Endodermal cell (in vitro differentiated cells): ENCODE data around the gene KCNN2. TPM values are rescaled to one million over a fixed set of nuclear protein-coding genes. Genes with fewer than 3 reads are reported as not detected.

ENCODE experiments used
- DNase-seq: peaks from one replicate; pipeline ENCODE4 v3.0.0-alpha.2; 2017
- H3K27ac ChIP-seq: 2 replicates; pipeline ENCODE4 v1.5.1; 2013; ENCODE audit warnings: mild to moderate bottlenecking, low read depth, low read length, moderate library complexity
- H3K27me3 ChIP-seq: 2 replicates; pipeline ENCODE4 v1.6.1; 2013; ENCODE audit warnings: mild to moderate bottlenecking, low read length, moderate library complexity; ENCODE audit not compliant: insufficient read depth, control insufficient read depth, poor library complexity, severe bottlenecking
- H3K36me3 ChIP-seq: 2 replicates; pipeline ENCODE4 v1.7.0; 2013; ENCODE audit warnings: mild to moderate bottlenecking, low read length, moderate library complexity; ENCODE audit not compliant: control insufficient read depth, insufficient read depth
- H3K4me1 ChIP-seq: one replicate; pipeline ENCODE4 v1.7.0; 2013; ENCODE audit warnings: low read length; ENCODE audit not compliant: control insufficient read depth, insufficient read depth
- H3K4me3 ChIP-seq: 2 replicates; pipeline ENCODE4 v1.5.1; 2013; ENCODE audit warnings: mild to moderate bottlenecking, low read length, moderate library complexity
- H3K9ac ChIP-seq: 2 replicates; pipeline ENCODE4 v1.6.1; 2013; ENCODE audit warnings: mild to moderate bottlenecking, low read length, moderate library complexity; ENCODE audit not compliant: poor library complexity, severe bottlenecking; ENCODE audit errors: extremely low read depth
- H3K9me3 ChIP-seq: 2 replicates; pipeline ENCODE4 v1.6.1; 2013; ENCODE audit warnings: mild to moderate bottlenecking, low read length, moderate library complexity; ENCODE audit not compliant: control insufficient read depth
- H3K27ac Mint-ChIP-seq: 2 replicates; pipeline ENCODE4 v1.8.0; 2020; ENCODE audit warnings: mixed read lengths
- H3K27me3 Mint-ChIP-seq: 2 replicates; pipeline ENCODE4 v1.8.0; 2021; ENCODE audit warnings: mild to moderate bottlenecking, mixed read lengths; ENCODE audit not compliant: insufficient read depth
- H3K36me3 Mint-ChIP-seq: 2 replicates; pipeline ENCODE4 v1.8.0; 2020; ENCODE audit warnings: low read depth, mixed read lengths
- H3K4me1 Mint-ChIP-seq: 2 replicates; pipeline ENCODE4 v1.8.0; 2020; ENCODE audit warnings: mixed read lengths
- H3K4me3 Mint-ChIP-seq: 2 replicates; pipeline ENCODE4 v1.8.0; 2020; ENCODE audit warnings: mild to moderate bottlenecking, moderate library complexity, mixed read lengths
- H3K9me3 Mint-ChIP-seq: 2 replicates; pipeline ENCODE4 v1.8.0; 2020; ENCODE audit warnings: mild to moderate bottlenecking, mixed read lengths
- CTCF ChIP-seq: fragments of 200-600 bp; sonication (generic); conservative IDR thresholded peaks from 2 replicates; pipeline ENCODE4 v1.5.0; 2021; ENCODE audit warnings: antibody characterized with exemption, mild to moderate bottlenecking
- WGBS, 2 experiments: methylation state at CpG; one replicate each; pipeline versions ENCODE4 v1.1.5 to v1.1.7; 2013; ENCODE audit warnings: missing lambda C conversion rate in 2 of 2, mixed read lengths in 1 of 2; ENCODE audit not compliant: insufficient coverage in 1 of 2, insufficient read length in 1 of 2; 5-methylcytosine and 5-hydroxymethylcytosine counted together
- total RNA-seq, 2 donors: library from RNA; stranded (reverse); fragmentation: NEBNext Ultra II Directional in 1 of 2; extraction: Animal tissue kit (Norgen Biotek cat#: 25700) in 1 of 2; gene quantifications; 2 replicates in 1 of 2; 3 replicates in 1 of 2; pipeline ENCODE4 v1.2.1, GENCODE V29; 2021

KCNN2 gene
- total RNA-seq, 2 donors from 2014 or later = 3.0 to 4.7 TPM

GRCh38 chr5:114435885-114436299 lies 74.0 kb downstream of the KCNN2 start:
- WGBS, 2 experiments = 54 to 100% methylated on average over 1 of the region's 1 CpG
- H3K4me3 ChIP-seq = no peak overlapping the region
- no peak overlapping the region for H3K9ac ChIP-seq
- no peak for TF ChIP-seq CTCF
- H3K27ac Mint-ChIP-seq = peak overlapping the region; percentile 22
- H3K27me3 Mint-ChIP-seq = no peaks in the 10 kb centered on the region
- no peak overlapping the region for H3K4me3 Mint-ChIP-seq
- no peaks in the 10 kb centered on the region for H3K36me3 ChIP-seq
- H3K4me1 Mint-ChIP-seq = peaks cover 48% of the 10 kb centered on the region
- H3K4me1 ChIP-seq = no peaks in the 10 kb centered on the region
- no peaks in the 10 kb centered on the region for H3K27me3 ChIP-seq
- H3K27ac ChIP-seq = no peak overlapping the region
- no peak for DNase-seq
- peaks cover 4% of the 10 kb centered on the region for H3K9me3 ChIP-seq
- peaks cover 8% of the 10 kb centered on the region for H3K36me3 Mint-ChIP-seq
- peaks cover 16% of the 10 kb centered on the region for H3K9me3 Mint-ChIP-seq

- TF ChIP-seq CTCF = no peak
- H3K27me3 Mint-ChIP-seq = no peaks in the 10 kb centered on the region
- peak overlapping the region; percentile 59 for H3K27ac Mint-ChIP-seq
- WGBS, 2 experiments = 100% methylated on average over 1 of the region's 2 CpGs; no CpG with 5 or more reads in 1 of the 2 experiments
- no peak for DNase-seq
- Histone ChIP-seq H3K27me3 (no peaks in the 10 kb centered on the region), H3K4me1 (no peaks in the 10 kb centered on the region), H3K27ac (no peak overlapping the region), H3K36me3 (no peaks in the 10 kb centered on the region), H3K9ac (no peak overlapping the region), H3K9me3 (no peaks in the 10 kb centered on the region), H3K4me3 (no peak overlapping the region)
- peaks cover 7% of the 10 kb centered on the region for H3K9me3 Mint-ChIP-seq
- peaks cover 48% of the 10 kb centered on the region for H3K4me1 Mint-ChIP-seq
- no peak overlapping the region for H3K4me3 Mint-ChIP-seq
- H3K36me3 Mint-ChIP-seq = no peaks in the 10 kb centered on the region
Measured at GRCh38 chr5:114437936-114438335, 76.1 kb downstream of the KCNN2 start.

GRCh38 chr5:114438471-114438870 lies 76.6 kb downstream of the KCNN2 start:
- Histone ChIP-seq H3K9ac (no peak overlapping the region), H3K27me3 (no peaks in the 10 kb centered on the region), H3K9me3 (no peaks in the 10 kb centered on the region), H3K27ac (no peak overlapping the region), H3K4me1 (no peaks in the 10 kb centered on the region), H3K4me3 (no peak overlapping the region), H3K36me3 (no peaks in the 10 kb centered on the region)
- Mint-ChIP-seq H3K4me1 (peaks cover 48% of the 10 kb centered on the region), H3K36me3 (no peaks in the 10 kb centered on the region), H3K9me3 (peaks cover 2% of the 10 kb centered on the region), H3K4me3 (no peak overlapping the region), H3K27ac (peak overlapping the region; percentile 50), H3K27me3 (no peaks in the 10 kb centered on the region)
- TF ChIP-seq CTCF = no peak
- 75 to 79% methylated on average over 3 to 4 of the region's 4 CpGs for WGBS, 2 experiments
- DNase-seq = no peak
